Measurements from ENCODE around the gene MRPL21. TPM values are rescaled to one million over a fixed set of nuclear protein-coding genes. Genes with fewer than 3 reads are reported as not detected.
A peak's percentile ranks its signal among the peaks of the same experiment; 100 is the strongest.

The MRPL21 gene
- total and polyA plus RNA-seq, 9 of the 15 experiments (the other 6 are each of a cell fraction or from before 2014, with no cell fraction given): 196 to 618 (median 232) TPM

GRCh38 chr11:68911731-68912130, 8.1 kb upstream of the MRPL21 start:
- Histone ChIP-seq H4K20me1 (replicated peaks; ENCODE audit: control insufficient read depth, insufficient read depth, low read length) (no peaks in the 10 kb centered on the region), H3K27ac (ENCODE audit: extremely low read depth, low read depth, low read length) (no peak overlapping the region), H3K79me2 (ENCODE audit: control insufficient read depth, insufficient read depth, low read length) (peaks cover 2% of the 10 kb centered on the region; the same call in 1 of the 3 replicates), H3K27me3 (ENCODE audit: control insufficient read depth in 2 of 2, insufficient read depth in 2 of 2, low read length in 2 of 2) (no peaks in the 10 kb centered on the region), H3K9ac (ENCODE audit: insufficient read depth in 1 of 2, low read depth in 2 of 2, low read length in 2 of 2) (no peak overlapping the region), H3K9me3 (replicated peaks; ENCODE audit: control insufficient read depth, insufficient read depth, low read depth, low read length) (no peaks in the 10 kb centered on the region), H3K4me3 (no peak overlapping the region), H3K4me1 (replicated peaks in 1 of 2; ENCODE audit: control insufficient read depth in 2 of 2, insufficient read depth in 2 of 2, low read length in 2 of 2) (peaks cover 0 to 4% of the 10 kb centered on the region in 2 experiments; a peak in 1 of 5 replicates), H2AFZ (ENCODE audit: low read depth, low read length) (no peak overlapping the region), H3K36me3 (ENCODE audit: control insufficient read depth, insufficient read depth, low read length) (peaks cover 84% of the 10 kb centered on the region; the same call in 2 of the 3 replicates), H3K9me1 (ENCODE audit: control insufficient read depth, insufficient read depth, low read length) (no peaks in the 10 kb centered on the region), H3K4me2 (ENCODE audit: insufficient read depth, low read length) (no peak overlapping the region)
- POLR2A ChIA-PET: no interaction called here
- intact Hi-C loops (cut with micrococcal nuclease) (no loop called here), in situ Hi-C loops (cut with MboI) (no loop called here)
- ATAC-seq: no peak
- 0 out of 2 replicates have a peak, but pooled peaks have one; percentile 24 for TF ChIP-seq RBFOX2 (IDR thresholded peaks at IDR 0.05; ENCODE audit: low read depth, low read length)
- TF ChIP-seq HDGF (IDR thresholded peaks at IDR 0.05): no peak
- no peak for TF ChIP-seq TCF7L2 (IDR thresholded peaks at IDR 0.05; ENCODE audit: low read depth, low read length)
- TF ChIP-seq ZBTB34 (CRISPR knock-in tag; IDR thresholded peaks at IDR 0.05): no peak
- no peak for TF ChIP-seq ZNF347 (CRISPR knock-in tag; IDR thresholded peaks at IDR 0.05; ENCODE audit: low read depth)
- TF ChIP-seq PATZ1 (CRISPR knock-in tag; IDR thresholded peaks at IDR 0.05; ENCODE audit: borderline replicate concordance): no peak
- no peak for FAIRE-seq
- DNase-seq (ENCODE audit: extremely low read depth in 1 of 4, low spot score in 3 of 4): no peak
- WGBS (ENCODE audit: insufficient coverage, low coverage, missing lambda C conversion rate): 94% methylated on average over 14 of the region's 16 CpGs
- CTCF ChIA-PET (ENCODE audit: low intra/inter-chr PET ratio): no interaction called here
- no TSS peak for BruUV-seq (replicated peaks)

Measured in K562 (cell line).